ENCODE measurements around the gene MPP1. TPM values are rescaled to one million over a fixed set of nuclear protein-coding genes. Genes with fewer than 3 reads are reported as not detected.
A peak's percentile ranks its signal among the peaks of the same experiment; 100 is the strongest.

Gene MPP1
- total and polyA plus RNA-seq, 9 of the 15 experiments (the other 6 are each of a cell fraction or from before 2014, with no cell fraction given), result 227 to 395 (median 283) TPM

DNA sequence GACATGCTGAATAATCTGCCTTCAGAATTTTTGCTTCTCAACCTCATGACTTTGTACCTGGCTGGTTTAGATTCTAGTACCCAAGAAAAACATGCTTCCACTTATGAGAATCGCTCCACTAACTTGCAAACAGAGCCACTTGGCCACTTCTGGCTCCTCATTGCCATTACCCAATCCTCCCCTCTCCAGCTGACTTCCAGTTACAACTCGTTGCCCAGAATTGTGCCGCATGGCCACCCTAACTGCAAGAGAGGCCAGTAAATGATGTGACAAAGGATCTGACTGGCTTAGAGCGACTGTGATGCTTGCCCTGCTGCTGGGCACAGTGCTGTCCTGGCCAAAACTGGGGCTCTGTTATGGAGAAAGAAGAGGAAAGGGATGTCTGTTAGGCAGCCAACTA, 46.6 kb downstream of the MPP1 start:
- Histone ChIP-seq H3K9me3 (replicated peaks; ENCODE audit: control insufficient read depth, insufficient read depth, low read depth, low read length) (no peaks in the 10 kb centered on the region), H3K4me3 (no peak overlapping the region), H2AFZ (ENCODE audit: low read depth, low read length) (peak overlapping the region; percentile 87), H3K9ac (ENCODE audit: insufficient read depth in 1 of 2, low read depth in 2 of 2, low read length in 2 of 2) (peak overlapping the region in 1 of 2 experiments; percentile 43; a peak in 1 of 4 replicates), H3K4me1 (replicated peaks in 1 of 2; ENCODE audit: control insufficient read depth in 2 of 2, insufficient read depth in 2 of 2, low read length in 2 of 2) (peaks cover 12 to 34% of the 10 kb centered on the region in 2 experiments; a peak in 4 of 5 replicates), H3K9me1 (ENCODE audit: control insufficient read depth, insufficient read depth, low read length) (no peaks in the 10 kb centered on the region), H3K79me2 (ENCODE audit: control insufficient read depth, insufficient read depth, low read length) (peaks cover 25% of the 10 kb centered on the region), H3K36me3 (ENCODE audit: control insufficient read depth, insufficient read depth, low read length) (peaks cover 4% of the 10 kb centered on the region; the same call in 2 of the 3 replicates), H3K4me2 (ENCODE audit: insufficient read depth, low read length) (no peak overlapping the region), H3K27ac (ENCODE audit: extremely low read depth, low read depth, low read length) (no peak overlapping the region), H4K20me1 (replicated peaks; ENCODE audit: control insufficient read depth, insufficient read depth, low read length) (no peaks in the 10 kb centered on the region), H3K27me3 (ENCODE audit: control insufficient read depth in 2 of 2, insufficient read depth in 2 of 2, low read length in 2 of 2) (no peaks in the 10 kb centered on the region)
- intact Hi-C loops (cut with micrococcal nuclease), result no loop called here
- CTCF ChIA-PET (ENCODE audit: low intra/inter-chr PET ratio), result no interaction called here
- POLR2A ChIA-PET, result interaction anchor here (0.6 kb wide), 1 partner anchor 20 kb away, joined by 3 read pairs; no protein-coding TSS in a partner anchor
- WGBS (ENCODE audit: insufficient coverage, low coverage, missing lambda C conversion rate), result 61% methylated on average over 4 of the region's 4 CpGs
- in situ Hi-C loops (cut with MboI), result no loop called here
- no peak for DNase-seq (ENCODE audit: extremely low read depth in 1 of 4, low spot score in 3 of 4)
- no peak for TF ChIP-seq THRAP3 (IDR thresholded peaks at IDR 0.05; ENCODE audit: borderline replicate concordance)
- no peak for TF ChIP-seq ETV5 (CRISPR knock-in tag; IDR thresholded peaks at IDR 0.05; ENCODE audit: low read depth)
- no peak for TF ChIP-seq C11orf30 (IDR thresholded peaks at IDR 0.05; ENCODE audit: low read depth)
- FAIRE-seq, result peak; percentile 15
- no TSS peak for BruUV-seq (replicated peaks)
- ATAC-seq, result no peak

DNA sequence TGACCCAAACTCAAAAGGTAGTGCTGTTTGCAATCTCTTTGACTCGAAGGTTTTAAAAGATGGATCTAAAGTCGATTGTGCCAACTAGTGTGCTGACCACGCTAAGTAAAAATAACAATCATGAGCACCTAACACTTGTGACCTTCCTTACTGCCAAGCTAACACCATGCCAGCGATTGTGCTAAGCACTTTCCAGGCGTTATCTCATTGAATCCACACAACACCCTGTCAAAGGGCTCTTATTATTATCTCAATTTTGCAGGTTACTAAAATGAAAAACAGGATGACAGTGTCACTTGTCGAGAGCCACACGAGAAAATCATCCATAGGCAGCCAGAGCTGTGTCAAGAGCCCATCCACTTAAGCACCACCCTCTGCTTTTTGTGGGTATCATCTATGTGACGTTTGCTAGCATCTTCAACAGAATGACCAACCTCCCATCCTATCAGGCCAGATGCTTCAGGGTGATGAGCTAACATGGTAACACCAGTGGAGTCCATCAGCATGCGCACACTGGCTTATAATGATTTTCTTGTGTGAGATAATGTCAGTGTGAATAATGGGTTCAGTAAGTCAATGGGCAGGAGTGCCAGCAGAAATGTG, 53.5 kb downstream of the MPP1 start:
- 2% methylated on average over 9 of the region's 9 CpGs for WGBS (ENCODE audit: insufficient coverage, low coverage, missing lambda C conversion rate)
- peak; percentile 96 for FAIRE-seq
- TF ChIP-seq FOXK2 (conservative IDR thresholded peaks at IDR 0.05 in 1 of 2, IDR thresholded peaks at IDR 0.05 in 1 of 2; ENCODE audit: low read depth in 2 of 2) (no peak; a peak in 1 of 4 replicates), FOXA1 (IDR thresholded peaks at IDR 0.05; ENCODE audit: borderline replicate concordance) (no peak), HDGF (IDR thresholded peaks at IDR 0.05) (no peak), HDAC3 (IDR thresholded peaks at IDR 0.05; ENCODE audit: borderline replicate concordance, partially characterized antibody) (no peak), NR2C1 (IDR thresholded peaks at IDR 0.05) (no peak), NR2C1 (tag; IDR thresholded peaks at IDR 0.05) (0 out of 2 replicates have a peak, but pooled peaks have one; percentile 30), HIVEP1 (CRISPR knock-in tag; IDR thresholded peaks at IDR 0.05) (no peak), MYBL2 (IDR thresholded peaks at IDR 0.05; ENCODE audit: low read depth) (no peak), MYBL2 (CRISPR knock-in tag; IDR thresholded peaks at IDR 0.05; ENCODE audit: borderline replicate concordance) (no peak), RBFOX2 (IDR thresholded peaks at IDR 0.05; ENCODE audit: low read depth, low read length) (no peak), ZNF3 (CRISPR knock-in tag; IDR thresholded peaks at IDR 0.05) (no peak)
- TF ChIP-seq, protein P1, sequence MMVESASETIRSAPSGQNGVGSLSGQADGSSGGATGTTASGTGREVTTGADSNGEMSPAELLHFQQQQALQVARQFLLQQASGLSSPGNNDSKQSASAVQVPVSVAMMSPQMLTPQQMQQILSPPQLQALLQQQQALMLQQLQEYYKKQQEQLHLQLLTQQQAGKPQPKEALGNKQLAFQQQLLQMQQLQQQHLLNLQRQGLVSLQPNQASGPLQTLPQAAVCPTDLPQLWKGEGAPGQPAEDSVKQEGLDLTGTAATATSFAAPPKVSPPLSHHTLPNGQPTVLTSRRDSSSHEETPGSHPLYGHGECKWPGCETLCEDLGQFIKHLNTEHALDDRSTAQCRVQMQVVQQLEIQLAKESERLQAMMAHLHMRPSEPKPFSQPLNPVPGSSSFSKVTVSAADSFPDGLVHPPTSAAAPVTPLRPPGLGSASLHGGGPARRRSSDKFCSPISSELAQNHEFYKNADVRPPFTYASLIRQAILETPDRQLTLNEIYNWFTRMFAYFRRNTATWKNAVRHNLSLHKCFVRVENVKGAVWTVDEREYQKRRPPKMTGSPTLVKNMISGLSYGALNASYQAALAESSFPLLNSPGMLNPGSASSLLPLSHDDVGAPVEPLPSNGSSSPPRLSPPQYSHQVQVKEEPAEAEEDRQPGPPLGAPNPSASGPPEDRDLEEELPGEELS (CRISPR knock-in tag; IDR thresholded peaks at IDR 0.05; ENCODE audit: borderline replicate concordance), result no peak

More for the DNA sequence above, 53.5 kb downstream of the MPP1 start:
- H3K27me3 ChIP-seq (ENCODE audit: control insufficient read depth in 2 of 2, insufficient read depth in 2 of 2, low read length in 2 of 2), result no peaks in the 10 kb centered on the region
- H3K4me3 ChIP-seq, result peak overlapping the region; percentile 69
- H3K4me1 ChIP-seq (replicated peaks in 1 of 2; ENCODE audit: control insufficient read depth in 2 of 2, insufficient read depth in 2 of 2, low read length in 2 of 2), result peaks cover 20 to 29% of the 10 kb centered on the region in 2 experiments; a peak in 3 of 5 replicates
- POLR2A ChIA-PET, result interaction anchor here (0.9 to 1.8 kb wide), 6 partner anchors 10 to 34 kb away, joined by 3 to 13 read pairs (median 4); partner anchors contain the start of gene DKC1
- peak overlapping the region; percentile 94 for H3K4me2 ChIP-seq (ENCODE audit: insufficient read depth, low read length)
- H3K79me2 ChIP-seq (ENCODE audit: control insufficient read depth, insufficient read depth, low read length), result peaks cover 37% of the 10 kb centered on the region
- CTCF ChIA-PET (ENCODE audit: low intra/inter-chr PET ratio), result no interaction called here
- no peaks in the 10 kb centered on the region for H4K20me1 ChIP-seq (replicated peaks; ENCODE audit: control insufficient read depth, insufficient read depth, low read length)
- H3K9me3 ChIP-seq (replicated peaks; ENCODE audit: control insufficient read depth, insufficient read depth, low read depth, low read length), result no peaks in the 10 kb centered on the region
- H2AFZ ChIP-seq (ENCODE audit: low read depth, low read length), result peak overlapping the region; percentile 80
- no peaks in the 10 kb centered on the region for H3K36me3 ChIP-seq (ENCODE audit: control insufficient read depth, insufficient read depth, low read length)
- no TSS peak for BruUV-seq (replicated peaks)
- H3K9me1 ChIP-seq (ENCODE audit: control insufficient read depth, insufficient read depth, low read length), result no peaks in the 10 kb centered on the region
- intact Hi-C loops (cut with micrococcal nuclease) (no loop called here), in situ Hi-C loops (cut with MboI) (no loop called here)
- DNase-seq (ENCODE audit: extremely low read depth in 1 of 4, low spot score in 3 of 4), result peak; percentile 48 to 85 (median 56)
- peak overlapping the region in 1 of 2 experiments; percentile 75; a peak in 2 of 4 replicates for H3K9ac ChIP-seq (ENCODE audit: insufficient read depth in 1 of 2, low read depth in 2 of 2, low read length in 2 of 2)
- H3K27ac ChIP-seq (ENCODE audit: extremely low read depth, low read depth, low read length), result peak overlapping the region; percentile 91
- ATAC-seq, result peak; percentile 57
